Epidermal melanocyte (primary cell): Measurements from ENCODE around the gene RXFP4.

Experiments used
- DNase-seq: peaks from one replicate; pipeline ENCODE4 v3.0.0; 2011; ENCODE audit warnings: low spot score; ENCODE audit not compliant: insufficient read length

The RXFP4 gene

DNA sequence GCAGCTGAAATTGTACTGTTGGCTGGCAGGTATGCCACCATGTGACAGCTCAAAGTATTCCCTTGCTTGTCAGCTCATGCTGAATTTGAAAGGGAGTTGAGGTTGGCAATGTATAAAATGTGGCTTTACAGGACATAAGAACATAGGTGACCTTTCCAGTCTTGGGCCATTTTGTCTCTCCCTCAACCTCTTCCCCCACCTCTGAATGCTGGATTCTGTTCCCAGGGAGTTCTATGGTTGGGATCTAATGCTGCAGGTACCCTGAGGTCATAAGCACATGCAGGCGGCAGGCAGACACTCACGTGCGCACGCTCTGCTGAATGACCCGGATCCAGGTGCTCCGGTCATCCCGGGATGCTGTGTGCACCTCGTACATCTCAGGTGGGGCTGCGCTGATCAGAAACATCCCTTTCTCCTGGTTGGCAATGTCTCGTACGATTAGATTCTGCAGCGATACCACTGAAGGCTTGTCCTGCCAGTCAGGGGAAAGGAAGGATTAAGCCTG is 16.0 kb downstream of the RXFP4 start:
- DNase-seq: no peak

DNA sequence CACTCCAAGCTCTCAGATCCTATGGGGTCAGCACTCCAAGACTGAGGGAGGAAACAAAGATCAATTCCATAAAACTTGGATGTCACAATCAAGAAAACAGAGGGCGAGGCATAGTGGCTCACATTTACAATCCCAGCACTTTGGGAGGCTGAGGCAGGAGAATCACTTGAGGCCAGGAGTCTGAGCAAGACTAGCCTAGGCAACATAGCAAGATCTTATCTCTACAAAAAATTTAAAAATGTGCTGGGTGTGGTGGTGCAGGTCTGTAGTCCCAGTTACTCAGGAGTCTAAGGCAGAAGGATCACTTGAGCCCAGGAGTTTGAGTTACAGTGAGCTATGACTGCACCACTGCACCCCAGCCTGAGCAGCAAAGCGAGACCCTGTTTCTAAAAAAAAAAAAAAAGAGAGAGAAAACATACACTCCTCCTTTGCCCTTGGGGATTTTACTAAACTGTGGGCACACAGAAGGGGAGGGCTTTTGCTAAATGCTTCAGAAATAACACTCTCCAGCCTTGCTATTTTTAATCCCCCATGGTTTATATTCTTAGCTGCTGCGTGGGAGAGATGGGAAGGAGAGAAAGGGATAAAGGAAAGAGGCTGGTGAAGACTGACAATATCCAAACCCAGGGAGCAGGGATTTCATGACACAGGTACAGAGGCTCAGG is 18.8 kb downstream of the RXFP4 start:
- DNase-seq: no peak

DNA sequence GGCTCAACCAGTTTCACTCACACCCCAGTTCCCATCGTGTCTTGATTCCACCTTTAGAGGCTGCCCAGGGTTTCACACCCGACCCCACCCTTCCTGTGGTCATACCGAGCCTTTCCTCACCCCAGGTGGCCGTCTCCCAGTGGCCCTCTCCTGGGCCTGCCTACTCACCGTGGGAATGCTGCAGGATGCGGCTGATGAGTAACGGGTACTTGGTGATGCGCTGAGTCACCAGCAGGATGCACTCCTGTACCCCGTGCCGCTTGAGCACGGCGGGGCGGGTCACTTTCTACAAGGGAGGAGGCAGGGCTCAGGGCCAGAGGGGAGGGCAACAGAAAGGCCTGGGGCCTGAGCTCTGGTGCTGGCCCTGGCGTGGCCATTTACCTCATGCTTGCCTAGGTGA is 20.5 kb downstream of the RXFP4 start:
- DNase-seq: no peak

DNA sequence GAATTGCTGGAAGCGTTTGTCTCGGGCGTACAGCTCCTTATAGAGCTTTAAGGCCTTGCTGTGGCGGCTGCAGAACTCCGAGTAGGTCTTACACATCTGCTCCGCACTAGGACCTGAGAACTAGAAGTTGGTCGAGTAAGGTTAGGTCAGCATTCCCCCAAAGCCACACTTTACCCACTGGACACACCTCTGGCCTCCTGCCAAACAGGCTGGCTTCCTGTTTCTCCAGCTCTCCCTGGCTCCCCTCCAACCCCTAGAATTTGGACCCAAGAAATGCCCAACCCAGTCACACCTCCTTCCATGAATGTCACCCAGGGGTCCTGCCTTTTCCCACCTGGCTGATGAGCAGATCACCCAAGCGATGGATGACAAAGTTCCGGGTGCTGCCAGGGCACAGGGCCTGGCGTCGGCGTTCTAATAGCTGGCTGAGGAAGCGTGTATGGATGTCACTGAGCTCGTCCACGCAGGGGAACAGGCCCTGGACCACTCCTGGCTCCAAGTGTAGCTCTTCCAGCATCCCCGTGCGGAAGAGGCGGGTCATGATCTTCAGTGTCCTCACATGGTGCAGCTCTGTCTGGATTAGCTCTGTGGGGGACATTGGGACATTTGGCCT is 21.3 kb downstream of the RXFP4 start:
- DNase-seq: no peak

DNA sequence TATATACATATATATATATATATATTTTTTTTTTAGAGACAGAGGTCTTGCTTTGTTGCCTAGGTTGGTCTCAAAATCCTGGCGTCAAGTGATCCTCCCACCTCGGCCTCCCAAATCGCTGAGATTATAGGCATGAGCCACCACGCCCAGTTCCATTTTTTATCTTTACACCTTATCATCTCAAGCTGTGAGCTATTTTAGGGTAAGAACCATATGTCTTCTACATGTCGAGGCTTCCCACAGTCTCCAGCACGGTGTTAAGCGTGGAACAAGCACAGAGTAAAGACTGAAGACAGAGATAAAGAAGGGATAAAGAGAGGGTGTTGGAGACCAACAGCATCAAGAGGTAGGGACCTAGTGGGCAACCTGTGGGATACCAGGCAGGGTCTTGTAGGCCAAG is 22.8 kb downstream of the RXFP4 start:
- DNase-seq: no peak

DNA sequence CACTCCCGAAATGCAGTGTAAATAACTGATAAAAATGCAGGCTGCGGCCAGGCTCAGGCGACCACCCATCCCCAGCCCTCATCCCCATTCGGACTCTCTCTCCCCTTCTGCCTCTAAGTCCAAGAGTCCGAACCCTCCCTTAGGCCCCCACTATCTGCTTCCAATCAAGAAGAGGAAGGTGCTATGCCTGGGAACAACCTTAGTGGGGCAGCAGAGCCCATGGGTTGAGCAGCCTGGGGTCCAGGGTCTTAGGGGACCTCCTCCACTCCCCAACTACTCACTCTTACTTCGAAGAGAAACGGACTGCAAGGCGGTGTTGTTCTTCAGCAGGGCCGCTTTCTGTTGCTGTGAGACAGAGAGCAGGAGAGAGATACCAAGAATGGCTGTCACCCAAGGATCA is 24.7 kb downstream of the RXFP4 start:
- no peak for DNase-seq

DNA sequence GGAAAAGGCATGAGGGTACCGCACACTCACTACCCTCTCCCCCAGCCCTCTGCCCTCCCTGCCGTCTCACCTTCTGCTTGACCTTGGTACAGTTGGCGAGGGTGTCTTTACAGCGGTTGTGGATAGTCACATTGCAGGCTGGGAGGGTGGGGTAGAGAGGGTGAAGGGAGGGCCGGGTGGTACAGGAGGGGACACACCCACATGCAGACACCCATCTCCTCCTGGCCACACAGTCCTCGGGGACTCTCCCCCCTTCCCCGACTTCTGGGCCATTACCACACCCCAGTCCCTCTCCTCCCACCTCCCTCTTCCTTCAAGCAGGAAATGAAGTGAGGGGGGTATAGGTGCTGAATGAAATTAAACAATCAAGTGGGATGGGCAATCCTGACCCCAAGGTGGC is 25.3 kb downstream of the RXFP4 start:
- DNase-seq: no peak

DNA sequence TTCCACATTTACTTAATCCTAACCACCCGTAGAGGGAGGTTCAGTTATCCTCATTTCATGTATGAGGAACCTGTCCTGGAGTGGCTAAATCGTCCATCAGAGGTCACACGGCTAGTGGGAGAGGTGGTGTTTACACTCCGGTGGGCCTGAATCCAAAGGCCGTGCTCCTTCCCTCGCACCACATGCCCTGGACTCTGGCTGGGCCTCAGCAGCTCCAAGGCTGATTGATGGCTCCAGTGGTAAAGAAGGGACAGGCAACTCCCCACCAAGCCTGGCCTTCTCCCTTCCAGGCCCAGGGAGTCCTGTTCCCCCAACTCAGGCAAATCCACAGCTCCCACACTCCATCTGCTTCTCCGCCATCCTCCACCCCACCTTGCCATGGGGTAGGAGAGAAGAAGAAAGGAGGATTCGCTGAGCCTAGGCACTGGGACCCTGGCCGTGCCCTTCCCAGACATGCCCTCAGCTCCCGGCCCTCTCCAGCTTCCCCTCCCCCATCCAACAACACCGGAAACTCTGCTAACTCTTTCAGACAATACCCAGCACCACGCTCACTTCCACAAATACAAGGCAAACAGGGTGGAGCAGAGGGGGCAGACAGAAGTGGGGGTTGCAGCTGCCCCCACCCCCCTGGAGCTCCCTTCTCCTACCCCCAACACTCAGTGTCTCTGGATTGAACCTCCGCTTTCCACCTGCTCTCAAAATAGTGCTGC is 26.1 kb downstream of the RXFP4 start:
- no peak for DNase-seq

DNA sequence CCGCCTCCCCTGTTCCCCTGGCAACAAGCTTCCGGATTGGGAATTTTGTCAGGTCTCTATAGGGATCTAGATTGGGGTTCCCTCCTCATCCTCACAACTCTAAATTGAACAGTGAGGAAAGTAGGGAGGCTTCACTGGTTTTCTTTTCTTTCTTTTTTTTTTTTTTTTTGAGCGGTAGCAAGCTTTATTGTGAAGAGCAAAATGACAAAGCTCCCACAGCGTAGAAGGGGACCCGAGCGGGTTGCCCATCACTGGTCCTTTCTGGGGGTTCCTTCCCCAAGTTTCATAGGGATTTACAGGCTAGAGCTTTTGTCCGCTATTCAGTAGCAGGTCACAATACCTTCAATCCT is 26.6 kb downstream of the RXFP4 start:
- DNase-seq: no peak

DNA sequence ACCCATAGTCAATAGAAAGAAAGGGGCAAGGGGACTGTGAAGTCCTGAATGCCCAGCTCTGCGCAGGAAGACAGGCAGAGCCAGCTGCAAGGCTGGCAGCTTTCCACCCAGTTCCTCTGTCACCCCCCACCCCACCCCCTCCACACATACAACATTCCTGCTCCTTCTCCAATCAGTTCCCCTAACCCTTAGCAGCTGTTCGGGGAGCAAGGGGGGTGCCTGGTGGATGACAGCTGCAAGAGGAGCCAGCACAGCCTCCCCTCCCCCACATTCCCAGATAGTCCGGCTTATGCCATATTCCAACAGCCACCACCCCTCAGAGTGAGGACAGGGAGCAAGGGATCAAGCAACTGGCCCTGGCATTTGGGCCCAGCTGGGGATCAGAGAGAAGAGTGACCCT is 27.2 kb downstream of the RXFP4 start:
- no peak for DNase-seq

DNA sequence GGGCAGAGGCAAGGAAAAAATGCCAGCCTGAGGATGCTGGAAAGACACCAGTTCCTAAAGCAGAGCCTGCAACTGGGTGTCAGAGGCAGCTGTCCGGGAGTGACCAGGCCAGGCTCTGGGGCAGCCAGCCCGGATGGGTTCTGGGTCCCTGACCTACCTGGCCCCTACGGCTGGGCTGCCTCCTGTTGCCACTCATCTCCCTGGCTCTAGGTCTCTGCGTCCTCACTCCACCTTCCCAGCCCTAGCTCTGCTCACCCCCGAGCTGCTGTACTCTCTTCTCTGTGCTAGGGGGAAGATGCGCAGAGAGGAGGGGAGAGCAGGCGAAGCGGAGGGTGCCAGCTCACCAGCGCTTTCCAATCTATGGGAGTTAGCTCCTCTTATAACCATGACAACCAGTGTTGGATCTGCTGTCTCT is 27.9 kb downstream of the RXFP4 start:
- no peak for DNase-seq

DNA sequence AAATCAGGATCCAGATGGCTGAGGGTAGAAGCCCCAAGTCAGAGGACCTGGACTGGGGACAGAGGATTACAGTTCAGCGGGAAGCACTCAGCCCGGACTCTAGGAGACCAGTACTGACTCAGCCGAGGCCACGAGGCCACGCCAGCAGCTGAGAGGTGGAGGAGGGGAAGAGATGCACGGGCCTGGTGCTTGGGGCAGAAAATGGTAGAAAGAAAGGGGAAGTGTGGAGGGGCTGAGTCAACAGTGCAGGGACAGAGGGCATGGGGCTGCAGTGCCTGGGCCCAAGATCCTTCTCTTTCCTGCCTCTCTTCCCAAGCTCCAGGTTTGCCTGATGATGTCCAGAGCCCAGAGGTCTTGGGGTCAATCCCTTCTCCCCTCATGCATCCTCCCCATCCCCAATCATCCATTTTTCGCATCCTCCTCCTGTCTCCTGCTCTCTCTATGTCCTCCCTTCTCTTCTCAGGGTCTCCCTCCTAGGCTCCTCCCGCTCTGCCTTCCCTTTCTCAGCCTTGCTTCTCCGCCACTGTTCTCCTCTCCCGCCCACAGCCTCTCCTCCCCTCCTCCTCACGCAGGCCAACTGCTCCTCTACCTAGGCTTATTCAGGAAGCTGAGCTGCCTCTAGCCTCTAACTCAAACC is 29.2 kb downstream of the RXFP4 start:
- peak; percentile 68 for DNase-seq

DNA sequence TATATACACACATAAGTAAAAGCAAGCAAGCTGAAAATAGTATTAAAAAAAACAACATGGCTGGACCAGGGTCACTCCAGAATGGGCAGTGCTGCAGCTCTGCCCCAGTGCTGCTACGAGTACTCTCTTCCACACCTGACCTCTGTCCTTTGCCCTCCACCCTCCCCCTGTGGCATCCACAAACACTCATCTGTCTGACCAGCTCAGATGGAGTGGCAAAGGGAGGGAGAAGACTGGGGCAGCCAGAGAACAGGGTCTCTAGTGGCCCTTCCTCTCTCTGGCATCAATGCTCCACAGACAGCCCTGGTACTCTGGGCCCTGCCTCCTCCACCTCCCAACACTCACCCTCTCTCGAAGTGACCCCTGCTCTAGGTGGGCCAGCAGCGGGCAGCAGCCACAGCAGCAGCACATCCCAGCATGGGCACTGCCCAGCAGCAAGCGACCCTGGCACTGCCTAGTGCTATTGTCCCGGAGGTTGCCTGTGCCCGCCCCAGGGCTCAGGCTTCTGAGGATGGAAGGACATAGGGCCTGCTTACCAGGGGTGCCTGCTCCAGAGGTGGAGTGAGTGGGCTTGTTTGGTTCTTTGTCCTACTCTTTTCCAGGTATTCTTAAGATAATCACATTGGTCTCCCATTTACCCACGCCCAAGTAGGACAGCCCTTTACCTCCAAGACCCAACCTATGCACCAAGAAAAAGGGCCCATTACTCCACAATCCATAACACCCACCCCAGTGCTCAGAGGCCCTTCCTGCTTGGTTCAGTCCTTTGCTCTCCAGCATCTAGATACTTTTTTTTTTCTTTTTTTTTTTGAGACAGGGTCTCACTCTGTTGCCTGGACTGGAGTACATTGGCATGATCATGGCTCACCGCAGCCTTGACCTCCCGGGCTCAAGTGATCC is 30.7 kb downstream of the RXFP4 start:
- no peak for DNase-seq

DNA sequence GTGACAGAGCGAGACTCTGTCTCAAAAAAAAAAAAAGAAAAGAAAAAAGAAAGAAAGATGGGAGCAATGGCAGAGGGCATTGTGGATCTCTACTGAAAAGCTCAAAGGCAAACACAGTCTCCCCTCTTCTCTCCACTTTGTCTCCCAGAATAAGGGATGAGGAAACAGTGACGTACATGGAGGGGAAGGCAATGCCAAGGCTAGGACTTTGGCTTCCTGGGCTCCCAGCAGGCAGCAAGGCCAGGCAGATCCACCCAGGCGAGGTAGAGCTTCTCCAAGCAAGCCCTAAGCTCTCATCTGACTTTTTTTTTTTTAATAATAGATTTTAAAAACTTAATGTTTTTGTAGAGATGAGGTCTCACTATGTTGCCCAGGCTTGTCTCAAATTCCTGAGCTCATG is 32.3 kb downstream of the RXFP4 start:
- no peak for DNase-seq

DNA sequence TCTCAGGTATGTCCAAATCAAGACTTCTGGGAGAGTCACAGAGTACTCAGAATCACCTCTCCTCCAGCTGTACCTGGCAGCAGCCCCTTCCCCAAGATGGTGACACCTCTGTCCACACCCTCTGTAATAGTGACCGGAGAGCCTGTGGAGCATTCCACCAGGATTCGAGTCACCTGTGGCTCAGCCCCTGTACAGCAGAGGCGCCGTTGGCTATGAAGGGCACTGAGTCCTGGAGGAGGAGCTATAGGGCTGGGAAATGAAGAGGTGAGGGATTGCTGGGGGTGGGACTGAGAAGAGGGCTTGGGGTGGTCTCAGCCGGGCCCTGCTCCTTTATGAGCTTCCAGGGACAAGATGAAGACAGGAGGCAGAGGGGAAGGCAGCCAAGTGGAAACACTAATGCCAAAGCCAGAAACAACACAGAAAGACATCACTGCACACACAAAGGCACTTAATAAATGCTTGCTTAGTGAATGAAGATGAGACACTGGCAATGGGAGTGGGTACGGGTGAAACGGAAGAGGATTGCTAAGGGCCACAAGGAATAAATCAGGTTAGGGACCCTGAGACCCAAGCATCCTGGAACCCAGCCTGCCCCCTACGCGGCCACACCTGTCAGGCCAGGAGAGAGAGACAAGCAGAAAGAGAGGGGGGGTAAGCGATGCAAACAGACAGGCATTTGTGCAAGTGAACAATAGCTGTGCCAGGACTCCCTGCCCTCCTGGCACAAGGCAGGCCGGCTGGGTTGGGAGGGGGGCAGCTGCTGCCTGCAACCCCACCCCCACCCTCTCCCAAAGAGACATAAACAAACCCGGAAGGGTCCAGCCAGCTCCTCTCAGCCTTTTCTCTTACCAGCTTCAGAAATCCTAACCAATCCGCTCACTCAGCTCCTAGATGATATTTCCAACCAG is 33.0 kb downstream of the RXFP4 start:
- no peak for DNase-seq

DNA sequence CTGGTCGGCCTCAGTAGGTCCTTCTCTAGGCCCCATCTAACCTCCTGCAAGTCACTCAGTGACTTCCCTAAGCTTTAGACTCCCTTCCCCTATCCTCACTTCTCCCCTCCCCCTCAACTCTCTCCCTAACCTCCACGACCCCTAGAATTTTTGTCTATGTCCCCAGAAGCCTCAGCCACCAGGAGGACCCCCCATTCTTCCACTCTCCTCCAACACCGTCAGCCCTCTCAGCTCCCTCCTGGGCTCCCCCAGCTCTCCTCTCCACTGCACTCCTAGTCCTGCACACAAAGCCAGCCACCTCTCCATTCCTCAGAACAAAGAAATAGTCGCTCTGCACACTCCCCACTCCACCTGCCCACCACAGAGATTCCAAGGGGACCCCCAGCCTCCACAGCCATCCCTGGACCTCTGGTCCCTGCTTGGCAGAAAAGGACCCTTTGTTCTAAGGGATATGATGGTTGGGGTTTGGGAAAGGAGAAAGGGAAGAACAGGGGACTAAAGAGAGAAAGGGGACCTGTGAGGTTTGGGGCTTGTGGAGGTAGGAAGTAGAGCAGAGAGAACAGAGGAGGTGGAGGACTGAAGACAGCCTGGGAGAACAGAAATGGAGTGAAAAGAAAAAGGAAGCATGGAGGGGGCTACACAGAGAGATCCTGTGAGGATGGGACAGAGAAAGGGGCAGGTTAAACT is 34.1 kb downstream of the RXFP4 start:
- DNase-seq: no peak

DNA sequence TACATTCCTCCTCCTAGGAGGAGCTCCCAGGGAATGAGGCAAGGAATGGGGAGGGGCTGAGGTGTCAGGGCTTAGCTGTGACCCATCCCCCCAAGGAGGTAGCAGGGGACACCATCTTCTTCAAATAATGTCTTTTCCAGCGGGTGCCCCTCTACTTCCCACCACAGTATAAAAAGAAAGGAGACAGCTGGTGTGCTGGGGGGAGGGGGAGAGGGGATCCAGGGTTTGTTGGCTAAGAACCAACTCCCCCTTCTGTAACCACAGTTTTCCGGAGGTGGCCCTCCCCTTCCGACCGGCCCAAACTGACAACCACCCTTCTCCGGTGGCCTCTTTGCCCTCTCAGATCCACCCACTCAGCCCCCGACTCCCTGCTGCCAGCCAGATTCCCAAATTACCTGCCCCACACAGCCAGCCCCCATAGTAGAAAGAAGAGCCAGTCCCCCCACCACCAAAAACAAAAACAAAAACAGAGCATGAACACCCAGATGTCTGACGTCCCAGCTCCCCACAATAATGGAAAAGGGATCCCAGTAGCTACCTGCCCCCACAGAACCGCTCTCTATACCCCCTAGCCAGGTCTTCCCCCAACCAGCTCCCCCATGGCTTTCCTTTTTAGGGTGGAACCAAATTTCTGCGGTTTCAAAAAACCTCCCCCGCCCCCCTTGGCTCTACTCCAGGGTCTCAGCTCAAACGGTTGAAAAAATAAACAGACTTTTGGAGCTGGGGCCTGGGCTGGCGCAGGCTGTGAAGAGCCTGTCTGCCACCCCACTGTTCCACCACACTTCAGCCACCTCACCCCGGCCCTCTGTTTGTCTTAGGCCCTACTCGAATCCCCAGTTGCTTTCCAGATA is 34.8 kb downstream of the RXFP4 start:
- no peak for DNase-seq

DNA sequence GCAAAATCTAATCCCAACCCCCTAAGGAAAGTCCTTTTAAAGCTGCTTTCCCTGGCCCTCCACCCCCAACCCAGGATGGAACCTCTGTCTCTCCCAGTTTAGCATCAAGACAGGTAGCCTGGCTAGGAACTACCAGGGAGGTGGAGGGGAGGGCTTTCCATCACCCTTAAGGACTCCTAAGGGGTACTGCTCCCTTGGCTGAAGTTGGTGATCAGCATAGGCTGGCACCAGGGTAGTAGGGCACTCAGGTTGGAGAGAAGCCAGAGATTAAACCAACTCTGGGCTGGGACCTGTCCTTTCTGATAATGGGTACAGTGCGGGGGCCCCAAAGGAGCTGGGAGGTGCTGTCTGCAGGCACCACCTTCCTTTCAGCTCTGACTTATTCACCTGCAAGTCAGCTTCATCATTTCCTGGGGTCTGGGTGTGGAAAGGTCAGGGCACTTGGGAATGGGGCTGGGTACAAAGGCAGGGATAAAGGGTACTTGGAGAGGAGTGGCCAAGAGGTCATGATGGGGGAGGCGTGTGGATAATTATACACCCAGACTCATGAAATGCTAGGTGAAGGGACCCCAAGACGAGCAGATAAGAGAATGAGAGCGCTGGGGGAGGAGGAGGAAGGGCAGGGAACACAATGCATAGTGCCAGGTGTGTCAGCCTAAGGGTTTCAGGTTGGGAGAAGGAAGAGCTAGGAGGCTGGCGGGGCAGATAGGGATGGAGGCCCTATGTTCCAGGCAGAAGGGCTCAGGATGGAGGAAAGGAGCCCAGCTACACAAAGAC is 35.7 kb downstream of the RXFP4 start:
- no peak for DNase-seq
